HG02642 (cell line): ENCODE results near the gene C16orf74.

ENCODE experiments used
- ATAC-seq: cut with Tn5 transposase; IDR thresholded peaks from one replicate; pipeline ENCODE4 v1.9.1; 2021; ENCODE audit warnings: mild to moderate bottlenecking; ENCODE audit not compliant: unreplicated experiment, poor library complexity

C16orf74 gene

GRCh38 chr16:85722128-85722893 lies 28.6 kb downstream of the C16orf74 start:
- no peak for ATAC-seq

- no peak for ATAC-seq
Measured at GRCh38 chr16:85720302-85720637, 30.6 kb downstream of the C16orf74 start.

DNA sequence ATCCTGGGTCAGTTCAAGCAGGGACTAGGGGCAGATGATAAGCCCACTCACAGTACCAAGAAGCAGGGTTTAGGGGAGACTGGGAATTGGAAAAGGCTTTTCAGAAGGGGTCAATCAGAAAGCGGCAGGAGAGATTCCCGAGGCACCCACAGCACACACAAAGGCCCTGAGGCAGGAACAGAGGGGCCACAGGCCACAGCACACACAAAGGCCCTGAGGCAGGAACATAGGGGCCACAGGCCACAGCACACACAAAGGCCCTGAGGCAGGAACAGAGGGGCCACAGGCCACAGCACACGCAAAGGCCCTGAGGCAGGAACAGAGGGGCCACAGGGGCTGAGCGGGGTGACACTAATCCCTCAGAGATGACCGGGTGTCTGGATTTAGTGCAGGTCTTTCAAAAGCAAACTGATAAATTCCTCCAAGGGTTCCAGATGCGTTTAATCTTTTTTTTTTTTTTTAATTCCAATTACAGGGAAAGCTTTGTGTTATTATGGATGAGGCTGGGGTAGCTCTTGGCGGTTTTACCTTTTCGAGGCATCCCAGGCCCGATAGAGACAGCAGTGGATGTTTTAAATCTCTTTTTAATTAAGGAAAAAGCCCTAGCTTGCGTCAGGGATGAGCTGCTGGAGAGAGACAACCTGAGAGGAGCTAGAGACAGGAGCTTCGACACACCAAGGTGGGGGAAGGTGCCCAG lies 31.1 kb downstream of the C16orf74 start:
- no peak for ATAC-seq

- ATAC-seq, result no peak
Measured at GRCh38 chr16:85718682-85719081, 32.2 kb downstream of the C16orf74 start.

DNA sequence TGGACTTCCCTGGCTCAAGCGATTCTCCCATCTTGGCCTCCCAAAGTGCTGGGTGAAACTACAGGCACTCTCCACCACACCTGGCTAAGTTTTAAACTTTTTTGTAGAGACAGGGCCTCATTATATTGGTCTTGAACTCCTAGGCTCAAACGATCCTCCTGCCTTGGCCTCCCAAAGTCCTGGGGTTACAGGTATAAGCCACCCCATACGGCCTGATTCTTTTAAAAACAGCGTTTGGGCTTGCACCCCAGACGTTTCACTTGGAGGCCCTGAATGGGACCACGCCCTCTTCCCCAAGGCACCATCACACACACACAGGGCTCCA lies 32.8 kb downstream of the C16orf74 start:
- ATAC-seq, result no peak

DNA sequence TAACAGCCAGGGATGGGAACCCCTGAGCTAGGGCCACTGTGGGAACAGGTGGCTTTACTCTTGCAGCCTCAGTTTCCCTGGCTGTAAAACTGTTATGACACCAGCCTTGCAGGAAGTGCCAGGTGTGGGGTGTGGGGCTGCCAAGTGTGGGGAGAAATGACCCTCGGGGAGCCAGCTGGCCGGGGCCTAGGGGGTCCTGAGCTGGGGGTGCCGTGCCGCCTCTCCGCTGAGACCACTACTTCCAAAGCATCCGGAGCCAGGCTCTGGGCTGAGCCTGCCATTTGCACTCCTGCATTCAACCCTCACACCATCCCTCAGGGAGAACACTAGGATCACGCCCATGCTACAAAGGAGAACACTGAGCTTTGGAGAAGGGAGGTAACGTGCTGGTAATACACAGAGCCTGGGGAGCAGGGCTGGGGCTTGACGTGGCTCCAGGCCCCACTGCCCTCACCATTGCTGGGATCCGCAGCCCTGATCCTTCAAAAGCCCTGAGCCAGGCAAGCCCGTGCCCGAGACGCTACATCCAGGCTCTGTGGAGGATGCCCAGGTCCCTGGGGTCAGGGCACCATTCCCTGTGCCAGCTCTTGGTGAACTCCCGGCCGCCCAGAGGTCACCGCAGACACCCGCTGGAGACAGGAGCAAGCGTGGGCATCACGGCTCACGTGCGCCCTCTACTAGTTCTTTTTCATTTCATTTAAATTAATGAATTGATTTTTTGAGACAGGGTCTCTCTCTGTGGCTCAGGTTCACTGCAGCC lies 33.3 kb downstream of the C16orf74 start:
- no peak for ATAC-seq

GRCh38 chr16:85716680-85717038 lies 34.2 kb downstream of the C16orf74 start:
- no peak for ATAC-seq

- ATAC-seq, result no peak
Measured at GRCh38 chr16:85716022-85716679, 34.7 kb downstream of the C16orf74 start.

DNA sequence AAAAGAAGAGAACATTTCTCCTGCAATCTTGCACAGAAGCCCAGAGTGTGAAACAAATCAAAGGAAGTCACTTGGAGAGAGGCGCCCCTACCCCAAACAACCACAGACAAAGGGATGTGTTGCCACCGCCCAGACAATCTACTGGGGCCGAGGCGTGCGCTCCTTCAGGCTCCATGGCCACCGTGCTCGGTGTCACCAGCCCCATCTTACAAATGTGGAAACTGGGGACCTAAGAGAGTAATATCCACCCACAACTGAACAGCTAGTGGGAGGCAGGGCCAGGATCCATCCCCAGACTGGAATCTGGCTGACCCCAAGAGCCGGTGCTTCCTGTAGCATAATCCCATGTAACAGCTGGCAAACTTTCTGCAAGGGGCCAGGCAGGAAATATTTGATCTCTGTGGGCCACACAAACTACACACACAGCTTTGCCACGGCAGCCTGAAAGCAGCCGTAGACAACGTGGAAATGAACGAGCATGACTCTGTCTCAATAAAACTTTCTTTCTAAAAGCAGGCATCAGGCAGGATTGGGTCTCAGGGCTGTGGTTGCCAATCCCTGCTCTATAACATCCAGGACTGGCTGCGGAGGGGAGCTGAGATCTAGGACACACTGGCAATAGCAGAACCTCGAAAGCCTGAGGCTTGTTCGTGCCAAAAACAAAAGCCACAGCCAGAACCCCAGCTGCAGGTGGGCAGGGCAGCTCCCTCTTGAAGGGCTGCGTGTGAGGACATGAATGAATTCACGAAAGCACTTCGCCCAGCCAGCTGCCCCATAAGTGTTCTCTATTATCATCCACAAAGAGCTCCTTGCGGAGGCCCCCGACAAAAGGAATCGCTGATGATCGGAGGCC lies 35.5 kb downstream of the C16orf74 start:
- ATAC-seq, result no peak

DNA sequence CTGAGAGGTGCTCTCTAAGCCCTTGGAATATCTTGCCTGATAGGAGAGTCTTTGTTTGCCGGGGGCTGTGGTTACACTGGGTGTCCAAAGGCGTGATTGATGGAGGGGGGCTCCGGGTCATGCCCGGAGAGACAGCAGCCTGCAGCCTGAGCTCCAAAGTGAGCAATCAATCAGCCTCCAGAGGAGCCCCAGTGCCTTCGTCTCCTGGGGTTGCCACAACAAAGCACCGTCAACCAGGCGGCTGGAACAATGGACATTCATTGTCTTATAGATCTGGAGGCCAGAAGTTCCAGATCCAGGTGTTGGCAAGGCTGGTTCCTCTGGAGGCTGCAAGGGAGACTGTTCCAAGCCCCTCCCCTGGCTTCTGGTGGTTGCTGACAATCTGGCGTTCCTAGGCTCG lies 38.1 kb downstream of the C16orf74 start:
- ATAC-seq, result no peak

DNA sequence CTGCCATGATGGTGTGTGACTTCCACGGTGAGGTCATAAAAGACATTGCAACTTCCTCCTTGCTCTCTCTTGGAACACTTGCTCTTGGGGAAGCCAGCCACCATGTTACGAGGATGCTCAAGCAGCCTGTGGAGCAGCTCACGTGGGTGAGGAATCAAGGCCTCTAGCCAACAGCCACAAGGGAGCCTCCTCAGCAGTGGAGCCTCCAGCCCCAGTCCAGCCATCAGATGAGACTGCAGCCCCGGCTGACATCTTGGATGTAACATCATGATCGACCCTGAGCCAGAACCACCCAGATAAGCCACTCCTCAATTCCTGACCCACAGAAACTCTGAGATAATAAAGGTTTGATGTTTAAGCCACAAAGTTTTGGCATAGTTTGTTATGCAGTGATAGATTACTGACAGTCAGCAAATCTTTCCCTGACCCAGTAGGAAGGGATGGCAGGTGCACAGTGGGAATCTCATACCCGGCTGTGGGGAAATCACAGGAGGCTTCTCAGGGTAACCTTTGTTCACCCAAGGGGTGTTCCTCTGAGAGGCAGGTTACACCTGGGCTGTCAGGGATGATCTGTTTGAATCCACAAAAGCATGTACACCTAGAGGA lies 38.8 kb downstream of the C16orf74 start:
- no peak for ATAC-seq

GRCh38 chr16:85710732-85711131 lies 40.2 kb downstream of the C16orf74 start:
- ATAC-seq, result no peak

GRCh38 chr16:85709766-85710585 lies 40.9 kb downstream of the C16orf74 start:
- ATAC-seq, result no peak

GRCh38 chr16:85708338-85708737 lies 42.6 kb downstream of the C16orf74 start:
- ATAC-seq, result no peak

GRCh38 chr16:85707528-85708095 lies 43.3 kb downstream of the C16orf74 start:
- no peak for ATAC-seq

GRCh38 chr16:85706449-85707034 lies 44.4 kb downstream of the C16orf74 start:
- no peak for ATAC-seq

GRCh38 chr16:85704900-85705846 lies 45.7 kb downstream of the C16orf74 start:
- no peak for ATAC-seq
